Measurements from ENCODE around the gene HMCN2.

HMCN2 gene

DNA sequence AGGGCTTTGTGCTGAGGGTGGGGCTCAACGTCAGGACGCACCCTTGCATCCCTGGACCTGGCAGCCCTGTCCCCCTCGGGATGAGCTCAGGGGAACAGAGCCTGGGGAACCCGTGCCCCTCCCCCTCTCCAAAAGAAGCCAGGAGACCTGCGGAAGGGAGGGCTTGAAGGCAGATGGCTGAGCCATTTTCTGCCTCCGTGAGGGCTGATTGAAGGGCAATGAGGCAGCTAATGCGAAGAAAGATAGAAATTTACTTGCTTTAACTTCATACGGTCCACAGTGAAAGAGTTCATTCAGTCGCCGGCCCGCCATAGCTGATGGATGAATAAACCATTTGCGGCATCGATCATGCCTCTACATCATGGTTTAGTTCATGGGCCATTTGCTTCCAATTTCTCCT lies 208.0 kb downstream of the HMCN2 start:
- DNase-seq = no peak

DNA sequence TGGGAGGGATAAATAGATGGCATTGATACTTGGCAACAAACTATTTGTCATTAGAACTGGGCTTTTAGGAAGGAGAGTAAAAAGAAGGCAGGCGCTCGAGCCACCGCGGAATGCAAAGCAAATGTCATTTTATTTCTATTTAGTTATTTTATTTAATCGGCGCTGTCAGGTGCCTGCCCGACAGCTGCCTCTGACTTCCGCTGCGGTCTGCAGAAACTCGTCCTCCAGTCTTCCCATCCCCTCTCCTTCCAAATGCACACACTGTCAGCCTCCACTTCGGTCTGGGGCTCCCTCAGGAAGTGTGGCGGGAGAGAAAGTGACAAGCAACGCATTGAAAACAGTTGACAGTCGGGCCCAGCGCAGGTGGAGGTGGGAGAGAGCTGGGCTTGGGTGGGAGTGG lies 208.5 kb downstream of the HMCN2 start:
- no peak for DNase-seq

DNA sequence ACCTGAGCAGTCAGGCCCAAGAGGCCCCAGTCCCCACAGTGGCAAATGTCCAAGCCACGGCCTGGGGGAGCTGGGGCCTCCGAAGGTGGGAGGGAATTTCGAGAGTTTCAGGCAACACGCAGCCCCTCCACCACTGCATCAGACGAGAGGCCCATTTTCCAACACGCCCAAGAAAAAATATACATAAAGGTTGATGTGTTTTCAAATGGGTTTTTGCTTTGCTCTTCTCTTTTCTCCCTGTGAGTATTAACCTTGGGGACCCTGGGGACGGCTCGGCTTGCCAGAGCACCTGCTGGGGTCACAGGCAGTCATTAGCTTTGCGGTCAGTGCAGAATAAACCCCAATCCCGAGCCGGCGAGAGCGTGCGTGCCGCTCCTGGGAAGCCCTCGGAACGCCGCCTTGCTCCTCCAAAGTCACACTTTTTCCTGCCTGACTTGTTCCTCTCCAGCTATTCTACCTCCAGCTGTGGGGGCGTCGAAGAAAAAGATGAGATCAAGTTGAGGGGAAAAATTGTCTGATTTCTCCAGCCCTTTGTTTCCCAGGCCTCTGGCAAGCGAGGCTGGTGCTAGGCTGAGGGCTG lies 210.7 kb downstream of the HMCN2 start:
- DNase-seq = no peak

DNA sequence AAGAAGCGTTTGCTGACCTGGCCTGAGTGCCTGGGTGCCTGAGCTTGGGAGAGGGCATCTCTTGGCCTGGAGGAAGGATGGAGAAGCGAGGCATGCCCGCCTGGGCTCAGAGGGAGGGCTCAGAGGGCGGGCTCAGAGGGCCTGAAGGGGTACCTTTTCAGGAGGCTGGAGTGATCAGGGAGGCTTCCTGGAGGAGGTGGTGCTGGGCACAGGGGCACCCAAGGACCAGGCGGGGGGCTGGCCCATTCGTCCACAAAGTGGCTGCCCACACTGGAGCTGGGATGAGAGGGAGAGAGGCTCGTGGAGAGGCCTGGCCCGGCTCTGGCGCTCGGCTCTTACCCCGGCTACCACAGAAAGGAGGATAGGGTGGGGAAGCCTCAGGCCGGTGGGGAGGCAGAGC lies 212.0 kb downstream of the HMCN2 start:
- no peak for DNase-seq

DNA sequence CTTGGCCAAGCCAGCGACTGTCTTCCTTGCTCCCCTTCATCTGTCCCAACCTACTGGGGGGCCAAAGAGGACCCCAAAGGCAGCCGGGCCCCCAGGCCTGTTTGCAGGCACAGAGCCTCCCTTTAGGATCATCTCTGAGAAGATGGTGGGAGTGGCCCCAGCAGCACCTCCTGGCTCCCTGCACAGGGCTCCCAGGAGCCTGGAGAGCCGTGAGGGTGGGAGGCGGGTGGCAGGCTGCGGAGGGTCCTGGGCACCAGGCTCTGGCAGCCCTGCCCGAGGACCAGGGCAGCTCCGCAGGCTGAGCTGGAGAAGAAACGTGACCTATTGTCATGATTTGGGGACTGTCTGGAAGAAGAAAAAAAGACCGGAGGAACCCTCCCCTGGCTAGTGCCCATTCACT lies 212.6 kb downstream of the HMCN2 start:
- no peak for DNase-seq

DNA sequence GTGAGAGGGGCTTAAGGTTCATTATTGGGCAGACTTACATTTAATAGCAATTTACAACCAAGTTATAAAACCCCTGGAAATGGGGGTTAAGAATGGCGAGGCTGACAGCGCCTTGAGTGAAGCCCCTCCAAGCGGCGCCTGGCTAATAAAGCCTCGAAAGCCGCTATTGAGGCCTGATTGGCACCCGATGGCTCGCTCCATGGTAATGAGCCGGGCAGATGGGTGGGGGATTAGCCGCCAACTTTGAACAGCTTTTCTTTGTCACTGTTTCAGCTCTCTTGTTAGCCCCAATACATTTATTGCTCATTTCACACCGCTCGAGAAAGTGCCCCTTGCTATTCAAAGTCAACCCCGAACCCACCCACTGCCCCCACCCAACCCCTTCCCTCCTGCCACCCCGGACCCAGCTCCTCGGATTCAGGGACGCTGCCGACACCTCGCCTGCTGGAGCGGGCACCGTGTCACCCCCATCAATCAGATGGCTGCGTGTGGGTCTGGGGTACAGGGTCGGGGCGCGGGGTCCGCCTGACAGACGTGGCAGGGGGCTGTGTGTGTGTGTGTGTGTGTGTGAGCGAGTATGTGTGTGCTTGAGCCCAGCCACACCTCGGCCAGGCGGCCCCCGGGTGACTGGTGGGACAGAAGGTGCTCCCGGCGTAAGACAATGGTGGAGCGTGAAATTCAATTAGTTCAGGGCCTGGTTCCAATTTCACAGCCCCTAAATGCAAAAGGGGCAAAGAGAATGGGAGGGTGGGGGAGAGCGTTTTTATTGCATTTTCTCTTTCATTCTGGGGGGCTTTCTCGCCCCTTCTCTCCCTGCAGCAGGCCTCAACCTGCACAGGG lies 213.4 kb downstream of the HMCN2 start:
- no peak for DNase-seq

DNA sequence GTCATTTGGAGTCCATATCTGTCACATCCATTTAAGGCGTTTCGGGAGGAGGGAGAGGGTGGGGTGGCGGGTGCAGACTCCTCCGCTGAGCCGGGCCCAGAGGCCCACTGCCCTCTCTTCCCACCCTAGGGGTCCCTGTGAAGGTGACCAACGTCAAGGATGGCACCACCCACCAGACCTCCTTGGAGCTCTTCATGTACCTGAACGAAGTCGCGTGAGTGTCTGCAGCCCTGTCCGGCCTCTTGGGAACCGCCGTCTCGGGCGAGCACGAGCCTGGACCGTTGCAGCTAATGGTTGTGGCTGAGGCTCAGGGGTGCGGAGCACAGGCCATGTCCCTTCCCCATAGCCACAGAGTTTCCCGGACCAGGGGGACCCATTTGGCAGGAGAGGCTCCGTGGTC lies 214.0 kb downstream of the HMCN2 start:
- DNase-seq = no peak

DNA sequence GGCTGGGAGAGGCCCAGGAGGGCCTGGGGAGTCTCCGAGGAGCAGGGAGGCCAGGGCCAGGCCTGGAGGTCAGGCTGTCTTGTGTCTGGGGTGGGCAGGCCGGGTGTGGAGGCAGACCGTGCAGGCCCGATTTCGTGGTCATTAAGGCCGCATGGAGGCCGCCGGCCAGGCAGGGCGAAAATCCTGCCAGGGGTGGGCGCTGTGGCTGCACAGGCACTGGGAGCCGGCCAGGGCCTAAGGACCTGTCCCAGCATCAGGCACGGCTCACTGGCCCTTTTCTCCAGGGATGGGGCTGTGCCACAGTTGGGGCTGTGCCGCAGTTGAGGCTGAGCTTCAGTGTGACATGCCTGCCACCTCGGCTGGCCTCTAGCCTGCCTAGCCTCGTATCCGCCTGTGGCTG lies 215.1 kb downstream of the HMCN2 start:
- DNase-seq = no peak

DNA sequence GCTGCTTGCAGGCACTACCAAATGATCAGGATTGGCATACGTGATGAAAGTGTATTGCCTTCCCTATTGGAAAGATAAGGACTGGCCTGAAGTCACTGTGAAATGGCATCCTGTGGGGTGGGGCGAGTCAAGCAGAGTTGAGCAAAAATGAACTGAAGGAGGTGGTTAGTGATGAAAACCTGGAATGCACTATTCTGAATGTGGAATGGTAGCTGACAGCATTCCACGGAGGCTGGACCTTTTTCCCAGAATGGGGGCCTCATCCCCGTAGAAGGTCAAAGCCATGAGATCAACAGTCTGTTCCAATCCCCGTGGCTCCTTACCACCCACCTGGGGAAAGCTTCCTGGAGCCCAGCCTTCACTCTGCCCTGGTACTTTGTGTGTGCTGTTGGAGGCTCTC lies 216.9 kb downstream of the HMCN2 start:
- no peak for DNase-seq

DNA sequence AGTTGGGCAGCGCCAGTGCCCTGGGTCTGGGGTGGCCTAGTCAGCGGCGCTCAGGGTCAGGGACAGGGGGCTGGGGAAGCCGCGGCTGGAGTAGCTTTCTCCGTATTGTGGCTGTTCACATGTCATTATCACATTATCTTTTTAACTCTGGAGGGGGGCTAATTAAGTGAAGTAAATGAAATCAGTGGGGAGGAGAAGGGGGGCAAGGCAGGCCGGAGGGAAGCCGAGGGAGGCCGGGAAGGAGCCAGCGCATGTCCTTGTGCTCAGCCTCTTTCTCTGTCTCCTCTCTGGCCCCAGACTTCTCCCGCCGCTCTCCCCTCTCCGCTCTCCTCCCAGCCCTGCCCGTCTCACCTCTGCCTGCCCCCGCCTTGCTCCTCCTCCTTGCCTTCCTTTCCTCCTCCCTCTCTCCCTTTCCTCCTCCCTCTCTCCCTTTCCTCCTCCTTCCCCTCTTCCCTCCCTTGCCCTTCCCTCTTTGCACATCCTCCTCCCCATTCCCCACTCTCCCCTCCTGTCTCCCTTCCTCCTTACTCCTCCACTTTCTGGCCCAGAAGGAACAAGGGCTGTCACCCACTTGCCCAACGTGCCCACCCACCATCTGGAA lies 217.9 kb downstream of the HMCN2 start:
- DNase-seq = no peak

Measured in DMS79 (cell line).